SH-SY5Y (cell line): ENCODE measurements around the gene TSPAN5.

Experiments used
- GATA2 ChIP-seq: IDR thresholded peaks from 2 replicates; pipeline ENCODE4 v1.6.1; 2011; ENCODE audit warnings: mild to moderate bottlenecking, low read depth, low read length
- GATA3 ChIP-seq: IDR thresholded peaks from 2 replicates; pipeline ENCODE4 v1.6.1; 2011; ENCODE audit warnings: low read depth, mild to moderate bottlenecking, low read length, moderate library complexity

DNA sequence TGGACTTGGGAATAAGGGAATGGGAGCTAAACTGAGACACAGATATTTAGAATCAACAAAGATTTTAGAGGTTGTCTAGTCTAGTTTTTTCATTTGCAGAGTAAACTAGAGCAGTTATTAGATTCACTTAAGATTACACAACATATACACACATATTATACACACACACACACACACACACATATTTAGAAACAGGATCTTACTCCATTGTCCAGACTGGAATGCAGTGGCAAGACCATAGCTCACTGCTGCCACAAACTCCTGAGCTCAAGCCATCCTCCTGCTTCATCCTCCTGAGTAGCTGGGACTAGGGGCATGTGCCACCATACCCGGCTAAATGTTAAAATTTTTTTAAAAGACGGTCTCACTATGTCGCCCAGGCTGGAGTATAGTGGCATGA is 127.8 kb downstream of the TSPAN5 start:
- TF ChIP-seq GATA3: no peak
- TF ChIP-seq GATA2: no peak
